NT2/D1 (cell line): ENCODE results near the gene ROBO2.

Experiments used
- DNase-seq: peaks from one replicate; pipeline ENCODE4 v3.0.0-alpha.2; 2011; ENCODE audit warnings: low read depth, low spot score
- H3K27me3 ChIP-seq: 2 replicates; pipeline ENCODE4 v1.6.0; 2011; ENCODE audit warnings: mild to moderate bottlenecking; ENCODE audit not compliant: insufficient read length, insufficient read depth
- H3K36me3 ChIP-seq: 2 replicates; pipeline ENCODE4 v1.6.1; 2011; ENCODE audit warnings: mild to moderate bottlenecking, low read length, mixed read lengths; ENCODE audit not compliant: insufficient read depth, insufficient read length
- H3K4me1 ChIP-seq: 2 replicates; pipeline ENCODE4 v1.5.1; 2011; ENCODE audit not compliant: insufficient read depth, insufficient read length
- H3K4me3 ChIP-seq: 2 replicates; pipeline ENCODE4 v1.5.1; 2011; ENCODE audit warnings: low read depth; ENCODE audit not compliant: insufficient read length
- H3K9ac ChIP-seq: 2 replicates; pipeline ENCODE4 v1.6.0; 2011; ENCODE audit warnings: low read depth; ENCODE audit not compliant: insufficient read length
- H3K9me3 ChIP-seq: 2 replicates; pipeline ENCODE4 v1.5.1; 2011; ENCODE audit warnings: mild to moderate bottlenecking, low read length; ENCODE audit not compliant: insufficient read depth
- SUZ12 ChIP-seq: IDR thresholded peaks from 2 replicates; pipeline ENCODE4 v1.6.1; 2011; ENCODE audit not compliant: insufficient read length, insufficient read depth; ENCODE audit errors: extremely low read depth
- YY1 ChIP-seq: IDR thresholded peaks from 2 replicates; pipeline ENCODE4 v1.6.1; 2011; ENCODE audit not compliant: insufficient read length, insufficient read depth
- ZNF274 ChIP-seq: IDR thresholded peaks from 2 replicates; pipeline ENCODE4 v1.6.1; 2011; ENCODE audit warnings: mild to moderate bottlenecking, low read depth, low read length

Gene ROBO2

GRCh38 chr3:77462951-77463350 is 423.1 kb downstream of the ROBO2 start:
- Histone ChIP-seq H3K9me3 (no peaks in the 10 kb centered on the region), H3K4me3 (no peak overlapping the region), H3K9ac (no peak overlapping the region), H3K27me3 (no peaks in the 10 kb centered on the region), H3K36me3 (no peaks in the 10 kb centered on the region), H3K4me1 (no peaks in the 10 kb centered on the region)
- no peak for DNase-seq
- TF ChIP-seq ZNF274 (no peak), YY1 (no peak), SUZ12 (no peak)

- H3K27me3 ChIP-seq: no peaks in the 10 kb centered on the region
- no peak for DNase-seq
- no peaks in the 10 kb centered on the region for H3K4me1 ChIP-seq
- no peak overlapping the region for H3K4me3 ChIP-seq
- H3K9me3 ChIP-seq: no peaks in the 10 kb centered on the region
- no peak overlapping the region for H3K9ac ChIP-seq
- H3K36me3 ChIP-seq: no peaks in the 10 kb centered on the region
- TF ChIP-seq ZNF274: no peak
These were observed 424.3 kb downstream of the ROBO2 start for GRCh38 chr3:77464111-77464688.

GRCh38 chr3:77466562-77467115 is 426.7 kb downstream of the ROBO2 start:
- H3K36me3 ChIP-seq: no peaks in the 10 kb centered on the region
- no peak overlapping the region for H3K4me3 ChIP-seq
- H3K9ac ChIP-seq: no peak overlapping the region
- no peak for DNase-seq
- H3K4me1 ChIP-seq: no peaks in the 10 kb centered on the region
- H3K27me3 ChIP-seq: no peaks in the 10 kb centered on the region
- no peaks in the 10 kb centered on the region for H3K9me3 ChIP-seq
- TF ChIP-seq ZNF274 (no peak), YY1 (no peak), SUZ12 (no peak)

- TF ChIP-seq ZNF274: no peak
- no peak for TF ChIP-seq SUZ12
- TF ChIP-seq YY1: no peak
- no peaks in the 10 kb centered on the region for H3K27me3 ChIP-seq
- DNase-seq: no peak
- H3K4me1 ChIP-seq: no peaks in the 10 kb centered on the region
- no peak overlapping the region for H3K9ac ChIP-seq
- no peaks in the 10 kb centered on the region for H3K36me3 ChIP-seq
- no peak overlapping the region for H3K4me3 ChIP-seq
- no peaks in the 10 kb centered on the region for H3K9me3 ChIP-seq
These were observed 428.1 kb downstream of the ROBO2 start for GRCh38 chr3:77467702-77468625.

- no peak overlapping the region for H3K9ac ChIP-seq
- DNase-seq: no peak
- H3K27me3 ChIP-seq: no peaks in the 10 kb centered on the region
- H3K9me3 ChIP-seq: no peaks in the 10 kb centered on the region
- TF ChIP-seq ZNF274 (no peak), YY1 (no peak), SUZ12 (no peak)
- H3K4me3 ChIP-seq: no peak overlapping the region
- H3K4me1 ChIP-seq: no peaks in the 10 kb centered on the region
- H3K36me3 ChIP-seq: no peaks in the 10 kb centered on the region
These were observed 428.7 kb downstream of the ROBO2 start for GRCh38 chr3:77468626-77469020.

GRCh38 chr3:77475507-77475906 is 435.6 kb downstream of the ROBO2 start:
- DNase-seq: no peak
- TF ChIP-seq YY1: no peak
- no peak for TF ChIP-seq ZNF274
- no peak for TF ChIP-seq SUZ12
- Histone ChIP-seq H3K4me3 (no peak overlapping the region), H3K4me1 (no peaks in the 10 kb centered on the region), H3K36me3 (no peaks in the 10 kb centered on the region), H3K9me3 (no peaks in the 10 kb centered on the region), H3K9ac (no peak overlapping the region), H3K27me3 (no peaks in the 10 kb centered on the region)

GRCh38 chr3:77479021-77479420 is 439.1 kb downstream of the ROBO2 start:
- DNase-seq: no peak
- H3K4me1 ChIP-seq: no peaks in the 10 kb centered on the region
- H3K27me3 ChIP-seq: no peaks in the 10 kb centered on the region
- H3K4me3 ChIP-seq: no peak overlapping the region
- no peak for TF ChIP-seq YY1
- H3K36me3 ChIP-seq: no peaks in the 10 kb centered on the region
- H3K9ac ChIP-seq: no peak overlapping the region
- no peaks in the 10 kb centered on the region for H3K9me3 ChIP-seq
